Mucosa of descending colon (tissue), 3 donors: ENCODE results near the gene PPEF1. TPM values are rescaled to one million over a fixed set of nuclear protein-coding genes. Genes with fewer than 3 reads are reported as not detected.

ENCODE experiments used
- ATAC-seq: fragments of 200-7000 bp; cut with Tn5 transposase; one replicate; pipeline ENCODE4 v1.9.1; 2020; ENCODE audit warnings: mild to moderate bottlenecking, moderate library complexity
- DNase-seq, 3 donors: peaks; one replicate each; pipeline ENCODE4 v3.0.0-alpha.2; 2020
- H3K36me3 ChIP-seq: fragments of 200-600 bp; one replicate; pipeline ENCODE4 v1.8.0; 2021; ENCODE audit warnings: low read depth, mild to moderate bottlenecking
- H3K4me1 ChIP-seq: fragments of 200-600 bp; one replicate; pipeline ENCODE4 v1.8.0; 2021; ENCODE audit warnings: low read depth, mild to moderate bottlenecking
- H3K4me3 ChIP-seq: fragments of 200-600 bp; one replicate; pipeline ENCODE4 v1.8.0; 2021; ENCODE audit warnings: mild to moderate bottlenecking
- H3K9me3 ChIP-seq: fragments of 200-600 bp; one replicate; pipeline ENCODE4 v1.8.0; 2021; ENCODE audit warnings: mild to moderate bottlenecking
- intact Hi-C, 2 donors: fragments of 100-400 bp; cut with DNase I in 1 of 2; cut with micrococcal nuclease in 1 of 2; formaldehyde crosslinking; loops; one replicate each; pipeline versions ENCODE4 v1.11.0 to v1.11.1; 2022; cut with DNase I, micrococcal nuclease
- total RNA-seq, 3 donors: library from RNA; stranded (reverse); fragmentation: NEBNext Ultra II Directional in 2 of 3; extraction: Animal tissue kit (Norgen Biotek cat#: 25700) in 2 of 3; gene quantifications; one replicate each; pipeline versions ENCODE4 v1.2.1 to v1.2.4, GENCODE V29; 2021 to 2023
- TF ChIP-seq, protein P1 (sequence below): fragments of 200-600 bp; IDR thresholded peaks from one replicate; pipeline ENCODE4 v1.8.0; 2022; ENCODE audit warnings: antibody characterized with exemption, mild to moderate bottlenecking
- donor health status: DM: no; HTN: no; CAD: no; lungs with moderate emphysema.
- donor health status: DM: no; HTN: no; CAD: no.
- donor health status: DM: no; HTN: yes; CAD: no.

PPEF1 gene
- total RNA-seq, 3 donors from 2014 or later: 0.22 to 0.24 TPM; not detected in 1

- Histone ChIP-seq H3K9me3 (no peaks in the 10 kb centered on the region), H3K36me3 (no peaks in the 10 kb centered on the region), H3K4me3 (no peak within 1 kb of the TSS), H3K4me1 (no peaks in the 10 kb centered on the region)
- ATAC-seq: no peak
- intact Hi-C loops: no loop called here
- no peak for DNase-seq
- TF ChIP-seq, protein P1, sequence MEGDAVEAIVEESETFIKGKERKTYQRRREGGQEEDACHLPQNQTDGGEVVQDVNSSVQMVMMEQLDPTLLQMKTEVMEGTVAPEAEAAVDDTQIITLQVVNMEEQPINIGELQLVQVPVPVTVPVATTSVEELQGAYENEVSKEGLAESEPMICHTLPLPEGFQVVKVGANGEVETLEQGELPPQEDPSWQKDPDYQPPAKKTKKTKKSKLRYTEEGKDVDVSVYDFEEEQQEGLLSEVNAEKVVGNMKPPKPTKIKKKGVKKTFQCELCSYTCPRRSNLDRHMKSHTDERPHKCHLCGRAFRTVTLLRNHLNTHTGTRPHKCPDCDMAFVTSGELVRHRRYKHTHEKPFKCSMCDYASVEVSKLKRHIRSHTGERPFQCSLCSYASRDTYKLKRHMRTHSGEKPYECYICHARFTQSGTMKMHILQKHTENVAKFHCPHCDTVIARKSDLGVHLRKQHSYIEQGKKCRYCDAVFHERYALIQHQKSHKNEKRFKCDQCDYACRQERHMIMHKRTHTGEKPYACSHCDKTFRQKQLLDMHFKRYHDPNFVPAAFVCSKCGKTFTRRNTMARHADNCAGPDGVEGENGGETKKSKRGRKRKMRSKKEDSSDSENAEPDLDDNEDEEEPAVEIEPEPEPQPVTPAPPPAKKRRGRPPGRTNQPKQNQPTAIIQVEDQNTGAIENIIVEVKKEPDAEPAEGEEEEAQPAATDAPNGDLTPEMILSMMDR: no peak
Measured at GRCh38 chrX:18672008-18672407, 35.4 kb upstream of the PPEF1 start, which contains the start of gene RS1. Gene RS1, minus strand, starts transcription at chrX:18672108. Its CDS starts 40 bp downstream, at chrX:18672068.

DNA sequence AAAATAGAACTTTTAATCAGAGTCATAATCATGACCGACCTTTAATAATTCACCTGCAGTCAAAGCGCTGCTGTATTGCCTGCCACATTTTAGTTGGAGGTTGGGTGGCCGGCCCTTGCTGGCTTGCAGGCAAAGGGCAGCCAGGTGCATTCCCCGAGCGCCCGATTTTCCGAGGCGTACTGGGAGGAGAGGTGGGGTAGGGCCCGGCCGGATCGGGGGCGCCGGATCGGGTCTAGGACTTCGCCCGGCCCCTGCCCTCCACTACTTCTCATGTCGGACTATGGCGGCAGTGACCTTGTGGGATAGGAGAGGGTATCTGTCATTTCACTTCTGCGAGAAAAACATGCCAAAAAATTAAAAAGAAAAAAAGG, 33.0 kb upstream of the PPEF1 start:
- H3K36me3 ChIP-seq: no peaks in the 10 kb centered on the region
- no peaks in the 10 kb centered on the region for H3K9me3 ChIP-seq
- DNase-seq: peak; percentile 24 to 58 (median 55)
- ATAC-seq: peak; percentile 47
- TF ChIP-seq, protein P1: no peak
- intact Hi-C loops: no loop called here
- peak overlapping the region; percentile 9 for H3K4me3 ChIP-seq
- no peaks in the 10 kb centered on the region for H3K4me1 ChIP-seq

DNA sequence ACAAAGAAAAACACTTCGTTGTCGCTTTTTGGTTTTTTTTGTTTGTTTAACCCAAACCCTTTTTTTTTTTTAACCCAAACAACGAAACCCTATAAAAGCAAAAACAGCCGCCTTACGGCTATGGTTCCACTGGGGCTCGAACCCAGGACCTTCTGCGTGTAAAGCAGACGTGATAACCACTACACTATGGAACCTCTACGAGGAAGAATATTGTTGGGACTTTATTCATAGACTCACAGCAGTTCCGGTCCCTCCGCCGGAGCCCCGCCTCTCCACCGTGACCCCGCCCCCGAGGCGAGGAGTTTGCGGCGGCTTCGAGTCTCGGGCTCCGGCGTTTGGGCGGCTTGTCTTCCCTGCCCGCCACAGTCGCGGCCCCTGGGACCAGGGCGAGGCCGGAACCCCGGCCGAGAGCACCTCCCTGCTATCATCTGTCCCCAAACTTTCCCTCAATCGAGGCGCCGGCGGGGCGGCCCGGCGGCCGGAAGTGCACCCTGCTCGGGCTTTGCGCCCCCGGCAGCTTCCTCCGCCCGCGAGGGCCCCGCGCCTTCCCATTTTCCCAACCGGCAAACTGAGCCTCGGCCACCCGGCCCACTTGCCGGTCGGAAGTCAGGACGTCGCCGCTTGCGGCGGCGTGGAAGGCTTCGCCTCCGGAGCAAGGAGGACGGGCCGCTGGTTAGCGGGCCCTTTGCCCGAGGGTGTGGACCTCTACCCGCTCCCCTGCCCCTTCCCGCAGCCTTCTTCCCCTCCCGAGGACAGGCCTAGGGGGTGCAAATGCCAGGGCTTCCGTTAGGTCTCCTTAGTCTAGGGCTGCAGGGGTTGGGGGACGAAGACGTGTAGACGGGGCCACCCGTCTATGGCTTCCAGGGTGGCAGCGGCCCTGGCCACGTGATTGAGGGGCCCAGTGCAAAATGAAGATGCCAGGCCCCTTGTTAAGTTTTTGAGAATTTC, 32.4 kb upstream of the PPEF1 start:
- intact Hi-C loops: no loop called here
- Histone ChIP-seq H3K36me3 (no peaks in the 10 kb centered on the region), H3K9me3 (no peaks in the 10 kb centered on the region), H3K4me3 (peak overlapping the region; percentile 24), H3K4me1 (no peaks in the 10 kb centered on the region)
- ATAC-seq: peak; percentile 95
- TF ChIP-seq, protein P1: no peak
- DNase-seq: peak; percentile 80 to 85 (median 83)

GRCh38 chrX:18676050-18676449, 31.4 kb upstream of the PPEF1 start:
- Histone ChIP-seq H3K9me3 (no peaks in the 10 kb centered on the region), H3K4me1 (no peaks in the 10 kb centered on the region), H3K4me3 (no peak overlapping the region), H3K36me3 (no peaks in the 10 kb centered on the region)
- TF ChIP-seq, protein P1: no peak
- ATAC-seq (no peak), DNase-seq (no peak)
- intact Hi-C loops: no loop called here

GRCh38 chrX:18676470-18676869, 31.0 kb upstream of the PPEF1 start:
- no peak for ATAC-seq
- Histone ChIP-seq H3K9me3 (no peaks in the 10 kb centered on the region), H3K36me3 (no peaks in the 10 kb centered on the region), H3K4me1 (no peaks in the 10 kb centered on the region), H3K4me3 (no peak overlapping the region)
- intact Hi-C loops: no loop called here
- DNase-seq: no peak
- TF ChIP-seq, protein P1: no peak
